ENCODE data around the gene GNB3. TPM values are rescaled to one million over a fixed set of nuclear protein-coding genes. Genes with fewer than 3 reads are reported as not detected.

Gene GNB3
- polyA plus RNA-seq, 1 of the 3 experiments (the other 2 are of a cell fraction): 12.9 TPM

DNA sequence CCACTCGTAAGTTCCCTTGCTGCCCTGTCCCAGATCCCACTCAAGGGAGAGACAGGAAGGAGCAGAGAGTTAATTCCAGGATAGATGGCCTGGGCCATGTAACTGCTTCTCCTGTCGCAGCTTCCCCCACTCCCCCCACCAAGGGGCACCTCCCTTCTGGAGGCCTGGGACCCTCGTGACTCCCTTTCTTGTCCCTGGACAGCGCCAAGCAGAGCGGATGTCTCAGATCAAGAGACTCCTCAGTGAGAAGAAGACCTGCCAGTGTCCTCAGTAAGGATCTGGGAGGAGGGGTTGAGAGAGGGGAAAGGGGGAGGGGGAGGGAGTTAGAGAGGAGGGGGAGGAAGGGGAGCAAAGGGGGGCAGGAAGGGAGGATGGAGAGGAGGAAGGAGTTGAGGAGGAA is 22.1 kb upstream of the GNB3 start:
- DNase-seq: no peak
- ChIA-PET POLR2A (interaction anchor here (0.6 kb wide), 1 partner anchor 52 kb away, joined by 3 read pairs; the partner anchor contains the start of gene PTMS), CTCF (interaction anchor here (1.1 to 8.3 kb wide), 5 partner anchors 10 to 65 kb away, joined by 3 to 74 read pairs (median 3); partner anchors contain the start of gene MLF2)
- Histone ChIP-seq H3K36me3 (replicated peaks in 1 of 2; ENCODE audit: control insufficient read depth in 1 of 2, insufficient read depth in 2 of 2, low read length in 1 of 2) (no peaks in the 10 kb centered on the region), H3K9ac (no peak overlapping the region), H2AFZ (ENCODE audit: low read depth) (no peak overlapping the region), H3K4me1 (ENCODE audit: control insufficient read depth in 1 of 2, insufficient read depth in 2 of 2, low read depth in 1 of 2, low read length in 1 of 2) (peaks cover 11 to 72% of the 10 kb centered on the region in 2 experiments; a peak in 2 of 4 replicates), H3K27ac (ENCODE audit: low read depth in 2 of 2, low read length in 1 of 2) (no peak overlapping the region), H3K27me3 (ENCODE audit: insufficient read depth) (no peaks in the 10 kb centered on the region), H3K4me2 (no peak overlapping the region), H3K4me3 (ENCODE audit: low read depth in 2 of 2, low read length in 1 of 2) (no peak overlapping the region), H4K20me1 (ENCODE audit: insufficient read depth) (no peaks in the 10 kb centered on the region), H3K79me2 (ENCODE audit: insufficient read depth) (no peaks in the 10 kb centered on the region), H3F3A (replicated peaks; ENCODE audit: insufficient read depth) (no peaks in the 10 kb centered on the region), H3K9me2 (no peaks in the 10 kb centered on the region), H3K9me3 (no peaks in the 10 kb centered on the region)
- TF ChIP-seq GATA2 (CRISPR knock-in tag; IDR thresholded peaks at IDR 0.05) (no peak), NFIC (IDR thresholded peaks at IDR 0.05; ENCODE audit: borderline replicate concordance) (no peak), RCOR1 (IDR thresholded peaks at IDR 0.05; ENCODE audit: low read length) (no peak), ELF1 (IDR thresholded peaks at IDR 0.05) (no peak), RXRA (IDR thresholded peaks at IDR 0.05; ENCODE audit: borderline replicate concordance, low read depth) (no peak), YY1 (IDR thresholded peaks at IDR 0.05; ENCODE audit: low read depth) (no peak), TEAD4 (IDR thresholded peaks at IDR 0.05; ENCODE audit: borderline replicate concordance, insufficient read depth) (no peak), MXI1 (IDR thresholded peaks at IDR 0.05; ENCODE audit: low read depth, low read length) (no peak)
- TF ChIP-seq, protein P1, sequence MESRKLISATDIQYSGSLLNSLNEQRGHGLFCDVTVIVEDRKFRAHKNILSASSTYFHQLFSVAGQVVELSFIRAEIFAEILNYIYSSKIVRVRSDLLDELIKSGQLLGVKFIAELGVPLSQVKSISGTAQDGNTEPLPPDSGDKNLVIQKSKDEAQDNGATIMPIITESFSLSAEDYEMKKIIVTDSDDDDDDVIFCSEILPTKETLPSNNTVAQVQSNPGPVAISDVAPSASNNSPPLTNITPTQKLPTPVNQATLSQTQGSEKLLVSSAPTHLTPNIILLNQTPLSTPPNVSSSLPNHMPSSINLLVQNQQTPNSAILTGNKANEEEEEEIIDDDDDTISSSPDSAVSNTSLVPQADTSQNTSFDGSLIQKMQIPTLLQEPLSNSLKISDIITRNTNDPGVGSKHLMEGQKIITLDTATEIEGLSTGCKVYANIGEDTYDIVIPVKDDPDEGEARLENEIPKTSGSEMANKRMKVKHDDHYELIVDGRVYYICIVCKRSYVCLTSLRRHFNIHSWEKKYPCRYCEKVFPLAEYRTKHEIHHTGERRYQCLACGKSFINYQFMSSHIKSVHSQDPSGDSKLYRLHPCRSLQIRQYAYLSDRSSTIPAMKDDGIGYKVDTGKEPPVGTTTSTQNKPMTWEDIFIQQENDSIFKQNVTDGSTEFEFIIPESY (IDR thresholded peaks at IDR 0.05; ENCODE audit: borderline replicate concordance, low read depth): no peak
- TF ChIP-seq, protein P2, sequence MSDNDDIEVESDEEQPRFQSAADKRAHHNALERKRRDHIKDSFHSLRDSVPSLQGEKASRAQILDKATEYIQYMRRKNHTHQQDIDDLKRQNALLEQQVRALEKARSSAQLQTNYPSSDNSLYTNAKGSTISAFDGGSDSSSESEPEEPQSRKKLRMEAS (IDR thresholded peaks at IDR 0.05; ENCODE audit: low read depth): no peak
- WGBS (ENCODE audit: low lambda C conversion rate): 98% methylated on average over 5 of the region's 5 CpGs

DNA sequence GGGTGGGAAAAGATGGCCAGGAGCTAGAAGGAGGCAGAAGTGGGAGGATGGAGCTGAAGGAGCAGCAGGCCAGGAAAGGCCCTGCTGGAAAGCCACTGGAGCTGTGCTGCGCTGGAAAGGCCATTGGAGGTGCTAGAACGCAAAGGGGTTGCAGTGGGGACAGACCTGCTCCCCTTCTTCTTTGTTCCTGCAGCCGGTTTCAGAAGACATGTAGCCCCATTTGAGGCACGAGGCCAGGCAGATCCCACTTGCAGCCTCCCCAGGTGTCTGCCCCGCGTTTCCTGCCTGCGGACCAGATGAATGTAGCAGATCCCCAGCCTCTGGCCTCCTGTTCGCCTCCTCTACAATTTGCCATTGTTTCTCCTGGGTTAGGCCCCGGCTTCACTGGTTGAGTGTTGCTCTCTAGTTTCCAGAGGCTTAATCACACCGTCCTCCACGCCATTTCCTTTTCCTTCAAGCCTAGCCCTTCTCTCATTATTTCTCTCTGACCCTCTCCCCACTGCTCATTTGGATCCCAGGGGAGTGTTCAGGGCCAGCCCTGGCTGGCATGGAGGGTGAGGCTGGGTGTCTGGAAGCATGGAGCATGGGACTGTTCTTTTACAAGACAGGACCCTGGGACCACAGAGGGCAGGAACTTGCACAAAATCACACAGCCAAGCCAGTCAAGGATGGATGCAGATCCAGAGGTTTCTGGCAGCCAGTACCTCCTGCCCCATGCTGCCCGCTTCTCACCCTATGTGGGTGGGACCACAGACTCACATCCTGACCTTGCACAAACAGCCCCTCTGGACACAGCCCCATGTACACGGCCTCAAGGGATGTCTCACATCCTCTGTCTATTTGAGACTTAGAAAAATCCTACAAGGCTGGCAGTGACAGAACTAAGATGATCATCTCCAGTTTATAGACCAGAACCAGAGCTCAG is 21.4 kb upstream of the GNB3 start:
- H3K4me1 ChIP-seq (ENCODE audit: control insufficient read depth in 1 of 2, insufficient read depth in 2 of 2, low read depth in 1 of 2, low read length in 1 of 2): peaks cover 11 to 76% of the 10 kb centered on the region in 2 experiments; a peak in 2 of 4 replicates
- H2AFZ ChIP-seq (ENCODE audit: low read depth): no peak overlapping the region
- H3K9me3 ChIP-seq: no peaks in the 10 kb centered on the region
- 97% methylated on average over 7 of the region's 13 CpGs for WGBS (ENCODE audit: low lambda C conversion rate)
- POLR2A ChIA-PET: interaction anchor here (1.0 to 2.1 kb wide), 2 partner anchors 33 to 130 kb away, joined by 3 to 9 read pairs; partner anchors contain the start of genes CDCA3, USP5 and ZNF384
- no peaks in the 10 kb centered on the region for H4K20me1 ChIP-seq (ENCODE audit: insufficient read depth)
- CTCF ChIA-PET: interaction anchor here (0.8 to 12.7 kb wide), 9 partner anchors 11 to 205 kb away, joined by 3 to 246 read pairs (median 6); partner anchors contain the start of genes MLF2 and SPSB2
- H3K9ac ChIP-seq: no peak overlapping the region
- H3K79me2 ChIP-seq (ENCODE audit: insufficient read depth): no peaks in the 10 kb centered on the region
- no peak overlapping the region for H3K4me3 ChIP-seq (ENCODE audit: low read depth in 2 of 2, low read length in 1 of 2)
- H3K27ac ChIP-seq (ENCODE audit: low read depth in 2 of 2, low read length in 1 of 2): peak overlapping the region in 1 of 2 experiments; percentile 61; a peak in 1 of 4 replicates
- no peak for DNase-seq
- H3F3A ChIP-seq (replicated peaks; ENCODE audit: insufficient read depth): no peaks in the 10 kb centered on the region
- no peak overlapping the region for H3K4me2 ChIP-seq
- H3K9me2 ChIP-seq: no peaks in the 10 kb centered on the region
- no peaks in the 10 kb centered on the region for H3K27me3 ChIP-seq (ENCODE audit: insufficient read depth)
- no peaks in the 10 kb centered on the region for H3K36me3 ChIP-seq (replicated peaks in 1 of 2; ENCODE audit: control insufficient read depth in 1 of 2, insufficient read depth in 2 of 2, low read length in 1 of 2)
- TF ChIP-seq TEAD4 (IDR thresholded peaks at IDR 0.05; ENCODE audit: borderline replicate concordance, insufficient read depth): no peak
- no peak for TF ChIP-seq RAD21 (IDR thresholded peaks at IDR 0.05; ENCODE audit: low read length)
- TF ChIP-seq, protein P3, sequence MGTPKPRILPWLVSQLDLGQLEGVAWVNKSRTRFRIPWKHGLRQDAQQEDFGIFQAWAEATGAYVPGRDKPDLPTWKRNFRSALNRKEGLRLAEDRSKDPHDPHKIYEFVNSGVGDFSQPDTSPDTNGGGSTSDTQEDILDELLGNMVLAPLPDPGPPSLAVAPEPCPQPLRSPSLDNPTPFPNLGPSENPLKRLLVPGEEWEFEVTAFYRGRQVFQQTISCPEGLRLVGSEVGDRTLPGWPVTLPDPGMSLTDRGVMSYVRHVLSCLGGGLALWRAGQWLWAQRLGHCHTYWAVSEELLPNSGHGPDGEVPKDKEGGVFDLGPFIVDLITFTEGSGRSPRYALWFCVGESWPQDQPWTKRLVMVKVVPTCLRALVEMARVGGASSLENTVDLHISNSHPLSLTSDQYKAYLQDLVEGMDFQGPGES (IDR thresholded peaks at IDR 0.05; ENCODE audit: low read depth, low read length): no peak
- TF ChIP-seq SIN3A (IDR thresholded peaks at IDR 0.05; ENCODE audit: borderline replicate concordance, low read depth, low read length): no peak
- TF ChIP-seq ELF1 (IDR thresholded peaks at IDR 0.05): no peak

Data from SK-N-SH (cell line).